ENCODE data around the gene SUGCT. TPM values are rescaled to one million over a fixed set of nuclear protein-coding genes. Genes with fewer than 3 reads are reported as not detected.
A peak's percentile ranks its signal among the peaks of the same experiment; 100 is the strongest.

SUGCT gene
- total and polyA plus RNA-seq, 8 donors: 0.73 to 1.9 (median 1.2) TPM

- no peaks in the 10 kb centered on the region for H3K4me1 ChIP-seq
- TF ChIP-seq, protein P1, sequence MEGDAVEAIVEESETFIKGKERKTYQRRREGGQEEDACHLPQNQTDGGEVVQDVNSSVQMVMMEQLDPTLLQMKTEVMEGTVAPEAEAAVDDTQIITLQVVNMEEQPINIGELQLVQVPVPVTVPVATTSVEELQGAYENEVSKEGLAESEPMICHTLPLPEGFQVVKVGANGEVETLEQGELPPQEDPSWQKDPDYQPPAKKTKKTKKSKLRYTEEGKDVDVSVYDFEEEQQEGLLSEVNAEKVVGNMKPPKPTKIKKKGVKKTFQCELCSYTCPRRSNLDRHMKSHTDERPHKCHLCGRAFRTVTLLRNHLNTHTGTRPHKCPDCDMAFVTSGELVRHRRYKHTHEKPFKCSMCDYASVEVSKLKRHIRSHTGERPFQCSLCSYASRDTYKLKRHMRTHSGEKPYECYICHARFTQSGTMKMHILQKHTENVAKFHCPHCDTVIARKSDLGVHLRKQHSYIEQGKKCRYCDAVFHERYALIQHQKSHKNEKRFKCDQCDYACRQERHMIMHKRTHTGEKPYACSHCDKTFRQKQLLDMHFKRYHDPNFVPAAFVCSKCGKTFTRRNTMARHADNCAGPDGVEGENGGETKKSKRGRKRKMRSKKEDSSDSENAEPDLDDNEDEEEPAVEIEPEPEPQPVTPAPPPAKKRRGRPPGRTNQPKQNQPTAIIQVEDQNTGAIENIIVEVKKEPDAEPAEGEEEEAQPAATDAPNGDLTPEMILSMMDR (IDR thresholded peaks at IDR 0.05): no peak
- no peak for ATAC-seq
- 90 to 93% methylated on average over 3 of the region's 3 CpGs for WGBS, 2 donors
- no peaks in the 10 kb centered on the region for H3K27me3 ChIP-seq
- H3K9me3 ChIP-seq: no peaks in the 10 kb centered on the region
- no peak overlapping the region for H3K4me3 ChIP-seq
- H3K36me3 ChIP-seq: no peaks in the 10 kb centered on the region
- no peak for DNase-seq
- no peak overlapping the region for H3K27ac ChIP-seq
- intact Hi-C loops (cut with DNase I): no loop called here
- no peak for FAIRE-seq
Observed at GRCh38 chr7:40802497-40802896, 667.7 kb downstream of the SUGCT start.

DNA sequence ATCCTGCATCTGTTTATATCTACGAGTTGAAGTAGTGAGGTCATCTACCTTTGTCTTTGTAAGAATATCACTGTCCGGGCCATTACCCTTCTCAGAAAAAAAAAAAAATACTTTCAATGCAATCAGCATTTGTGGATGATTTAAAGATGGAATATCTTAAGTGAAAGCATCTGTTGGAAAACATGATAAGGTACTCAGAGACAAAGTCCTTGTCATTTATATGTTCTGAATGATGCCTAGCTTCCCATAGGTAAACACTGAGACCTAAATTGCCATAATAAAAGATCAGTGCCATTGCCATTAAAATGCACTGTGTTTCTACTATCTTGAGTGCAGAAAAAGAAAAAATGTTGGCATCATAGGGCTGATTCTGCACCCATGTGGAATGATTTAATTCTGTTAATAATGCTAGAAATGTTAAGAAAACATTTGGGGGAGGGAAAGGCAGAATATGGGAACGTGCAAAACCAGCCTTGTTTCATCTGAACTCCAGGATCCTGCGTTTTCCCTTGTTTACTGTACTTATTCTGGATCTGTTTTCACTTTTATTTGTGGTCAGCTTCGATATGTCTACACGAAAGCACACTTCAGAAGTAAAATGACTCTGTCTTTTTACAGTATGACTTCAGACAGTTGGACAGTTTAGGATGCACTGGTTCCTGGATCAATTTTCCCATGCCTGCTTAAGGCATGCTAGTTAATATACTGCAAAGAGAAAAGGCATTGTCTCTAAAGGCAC lies 669.8 kb downstream of the SUGCT start:
- H3K4me3 ChIP-seq: no peak overlapping the region
- DNase-seq: no peak
- no peaks in the 10 kb centered on the region for H3K27me3 ChIP-seq
- intact Hi-C loops (cut with DNase I): no loop called here
- TF ChIP-seq, protein P1 (IDR thresholded peaks at IDR 0.05): no peak
- no peaks in the 10 kb centered on the region for H3K4me1 ChIP-seq
- WGBS, 2 donors: 68 to 77% methylated on average over 6 of the region's 6 CpGs
- no peak for ATAC-seq
- no peaks in the 10 kb centered on the region for H3K9me3 ChIP-seq
- no peak overlapping the region for H3K27ac ChIP-seq
- no peaks in the 10 kb centered on the region for H3K36me3 ChIP-seq
- FAIRE-seq: peak; percentile 45

GRCh38 chr7:40805361-40805760 lies 670.6 kb downstream of the SUGCT start:
- no peak for FAIRE-seq
- DNase-seq: no peak
- TF ChIP-seq, protein P1 (IDR thresholded peaks at IDR 0.05): no peak
- no peak overlapping the region for H3K27ac ChIP-seq
- H3K4me1 ChIP-seq: no peaks in the 10 kb centered on the region
- no peaks in the 10 kb centered on the region for H3K9me3 ChIP-seq
- ATAC-seq: no peak
- no peaks in the 10 kb centered on the region for H3K36me3 ChIP-seq
- no peak overlapping the region for H3K4me3 ChIP-seq
- no peaks in the 10 kb centered on the region for H3K27me3 ChIP-seq
- intact Hi-C loops (cut with DNase I): no loop called here

GRCh38 chr7:40808378-40808942 lies 673.7 kb downstream of the SUGCT start:
- no peak for ATAC-seq

More at GRCh38 chr7:40808378-40808942, 673.7 kb downstream of the SUGCT start:
- no peak overlapping the region for H3K27ac ChIP-seq
- FAIRE-seq (no peak), DNase-seq (no peak)
- H3K36me3 ChIP-seq: no peaks in the 10 kb centered on the region
- no peaks in the 10 kb centered on the region for H3K4me1 ChIP-seq
- no peaks in the 10 kb centered on the region for H3K9me3 ChIP-seq
- intact Hi-C loops (cut with DNase I): no loop called here
- no peak overlapping the region for H3K4me3 ChIP-seq
- H3K27me3 ChIP-seq: no peaks in the 10 kb centered on the region
- TF ChIP-seq, protein P1 (IDR thresholded peaks at IDR 0.05): no peak
